ENCODE measurements around the gene ORM1.

DNA sequence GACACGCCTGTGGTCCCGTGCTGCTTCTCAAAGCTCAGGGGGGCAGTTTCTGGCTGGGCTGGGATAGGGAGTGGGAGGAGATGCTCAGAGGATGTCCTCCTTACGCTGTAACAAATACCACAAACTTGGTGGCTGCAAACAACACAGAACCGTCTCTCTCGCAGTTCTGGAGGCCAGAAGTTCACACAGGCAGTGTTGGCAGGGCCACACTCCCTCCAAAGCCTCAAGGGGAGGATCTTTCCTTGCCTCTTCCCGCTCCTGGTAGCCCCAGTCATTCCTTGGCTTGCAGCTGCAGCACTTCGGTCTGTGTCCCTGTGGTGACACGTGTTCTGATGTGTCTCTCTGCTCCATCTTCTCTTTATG lies 10.4 kb upstream of the ORM1 start:
- TF ChIP-seq, protein P1, sequence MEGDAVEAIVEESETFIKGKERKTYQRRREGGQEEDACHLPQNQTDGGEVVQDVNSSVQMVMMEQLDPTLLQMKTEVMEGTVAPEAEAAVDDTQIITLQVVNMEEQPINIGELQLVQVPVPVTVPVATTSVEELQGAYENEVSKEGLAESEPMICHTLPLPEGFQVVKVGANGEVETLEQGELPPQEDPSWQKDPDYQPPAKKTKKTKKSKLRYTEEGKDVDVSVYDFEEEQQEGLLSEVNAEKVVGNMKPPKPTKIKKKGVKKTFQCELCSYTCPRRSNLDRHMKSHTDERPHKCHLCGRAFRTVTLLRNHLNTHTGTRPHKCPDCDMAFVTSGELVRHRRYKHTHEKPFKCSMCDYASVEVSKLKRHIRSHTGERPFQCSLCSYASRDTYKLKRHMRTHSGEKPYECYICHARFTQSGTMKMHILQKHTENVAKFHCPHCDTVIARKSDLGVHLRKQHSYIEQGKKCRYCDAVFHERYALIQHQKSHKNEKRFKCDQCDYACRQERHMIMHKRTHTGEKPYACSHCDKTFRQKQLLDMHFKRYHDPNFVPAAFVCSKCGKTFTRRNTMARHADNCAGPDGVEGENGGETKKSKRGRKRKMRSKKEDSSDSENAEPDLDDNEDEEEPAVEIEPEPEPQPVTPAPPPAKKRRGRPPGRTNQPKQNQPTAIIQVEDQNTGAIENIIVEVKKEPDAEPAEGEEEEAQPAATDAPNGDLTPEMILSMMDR (conservative IDR thresholded peaks at IDR 0.05) = no peak
- no peak for TF ChIP-seq EZH2 (IDR thresholded peaks at IDR 0.05; ENCODE audit: low read depth)

Data from PC-9 (cell line).